Fibroblast of peridontal ligament (primary cell): ENCODE results near the gene SET.
A peak's percentile ranks its signal among the peaks of the same experiment; 100 is the strongest.
"Not testable (repeated sequence)": the region's sequence is repeated elsewhere in the genome, so short reads cannot be mapped to it uniquely, and the experiment has no call there.

Experiments
- DNase-seq: peaks from one replicate; pipeline ENCODE4 v3.0.0-alpha.2; 2010; ENCODE audit errors: extremely low read depth

SET gene

GRCh38 chr9:128688501-128689292, at the start of gene SET:
TSS of gene SET (plus strand) at chr9:128689222. CDS start at chr9:128689583, 361 bp downstream.
- DNase-seq = peak; percentile 82

- no peak for DNase-seq
Observed at GRCh38 chr9:128640603-128641002, 48.4 kb upstream of the SET start.

GRCh38 chr9:128642675-128643245, 46.3 kb upstream of the SET start:
- no peak for DNase-seq

GRCh38 chr9:128643519-128644300, 45.3 kb upstream of the SET start:
- DNase-seq = no peak

- peak; percentile 33 for DNase-seq
Observed at GRCh38 chr9:128648206-128648605, 40.8 kb upstream of the SET start.

- DNase-seq = no peak
Observed at GRCh38 chr9:128651798-128652197, 37.2 kb upstream of the SET start.

- DNase-seq = no peak
Observed at GRCh38 chr9:128653908-128654307, 35.1 kb upstream of the SET start.

GRCh38 chr9:128654481-128654880, 34.5 kb upstream of the SET start:
- DNase-seq = no peak

GRCh38 chr9:128656416-128657343, 32.3 kb upstream of the SET start, which contains the start of gene DYNC2I2:
TSS of gene DYNC2I2 (minus strand) at chr9:128656847. CDS start at chr9:128656726, 121 bp downstream.
- peak; percentile 93 for DNase-seq

GRCh38 chr9:128657344-128657704, 31.7 kb upstream of the SET start:
- no peak for DNase-seq

GRCh38 chr9:128657796-128658195, 31.2 kb upstream of the SET start:
- no peak for DNase-seq

- not testable (repeated sequence) for DNase-seq
Observed at GRCh38 chr9:128666481-128666941, 22.5 kb upstream of the SET start.

- DNase-seq = no peak
Observed at GRCh38 chr9:128669786-128670185, 19.2 kb upstream of the SET start.

- DNase-seq = no peak
Observed at GRCh38 chr9:128675382-128675781, 13.6 kb upstream of the SET start.

- DNase-seq = no peak
Observed at GRCh38 chr9:128677794-128678193, 11.2 kb upstream of the SET start.

- peak; percentile 25 for DNase-seq
Observed at GRCh38 chr9:128683340-128684064, 5.5 kb upstream of the SET start.

- DNase-seq = no peak
Observed at GRCh38 chr9:128684065-128684324, 5.0 kb upstream of the SET start.

- DNase-seq = peak; percentile 70
Observed at GRCh38 chr9:128684325-128685199, 4.5 kb upstream of the SET start.

- no peak for DNase-seq
Observed at GRCh38 chr9:128685636-128686489, 3.2 kb upstream of the SET start.
